SK-N-SH (cell line): ENCODE data around the gene TASP1. TPM values are rescaled to one million over a fixed set of nuclear protein-coding genes. Genes with fewer than 3 reads are reported as not detected.

Experiments
- CTCF ChIA-PET: fragments of 300-600, 350-600 bp; formaldehyde crosslinking; extraction: SDS; loops from one replicate; lab custom pipeline; 2021; lab: Yijun Ruan, JAX
- POLR2A ChIA-PET: fragments of 350-600 bp; sonication (Branson Sonifier 250); formaldehyde crosslinking; extraction: SDS; loops from one replicate; lab custom pipeline; 2020; ENCODE audit warnings: antibody characterized with exemption, inconsistent platforms; lab: Yijun Ruan, JAX
- DNase-seq: peaks from one replicate; pipeline ENCODE4 v3.0.0; 2012
- H2AFZ ChIP-seq: fragments of 200-600 bp; sonication (generic); 2 replicates; pipeline ENCODE4 v1.8.1; 2016; ENCODE audit warnings: antibody characterized with exemption, mild to moderate bottlenecking, low read depth
- H3F3A ChIP-seq: fragments of 200-600 bp; sonication (generic); replicated peaks from 2 replicates; pipeline ENCODE3; 2016; ENCODE audit warnings: antibody characterized with exemption, mild to moderate bottlenecking; ENCODE audit not compliant: insufficient read depth
- H3K27ac ChIP-seq, 2 experiments: fragments of 200-500 bp in 1 of 2; fragments of 200-600 bp in 1 of 2; sonication (Bioruptor generic) in 1 of 2; sonication (generic), shearing (Covaris generic) in 1 of 2; 2 replicates each; pipeline versions ENCODE4 v1.5.1 to v1.6.1; 2014 to 2016; ENCODE audit warnings: low read depth in 2 of 2, inconsistent platforms in 1 of 2, low read length in 1 of 2, mild to moderate bottlenecking in 1 of 2, mixed read lengths in 1 of 2
- H3K27me3 ChIP-seq: fragments of 200-600 bp; sonication (generic), shearing (Covaris generic); 2 replicates; pipeline ENCODE4 v1.6.1; 2016; ENCODE audit warnings: mixed run types; ENCODE audit not compliant: insufficient read depth
- H3K36me3 ChIP-seq, 2 experiments: fragments of 200-500 bp in 1 of 2; fragments of 200-600 bp in 1 of 2; sonication (Bioruptor generic) in 1 of 2; sonication (generic) in 1 of 2; replicated peaks in 1 of 2; 2 replicates each; pipeline versions ENCODE3 to v1.5.1; 2014 to 2016; ENCODE audit warnings: low read length in 1 of 2, mild to moderate bottlenecking in 1 of 2; ENCODE audit not compliant: insufficient read depth in 2 of 2, control insufficient read depth in 1 of 2
- H3K4me1 ChIP-seq, 2 experiments: fragments of 200-500 bp in 1 of 2; fragments of 200-600 bp in 1 of 2; sonication (Bioruptor generic) in 1 of 2; sonication (generic), shearing (Covaris generic) in 1 of 2; 2 replicates each; pipeline versions ENCODE4 v1.5.1 to v1.6.1; 2014 to 2016; ENCODE audit warnings: low read depth in 1 of 2, low read length in 1 of 2, mixed run types in 1 of 2; ENCODE audit not compliant: insufficient read depth in 2 of 2, control insufficient read depth in 1 of 2
- H3K4me2 ChIP-seq: fragments of 200-600 bp; sonication (generic), shearing (Covaris generic); 2 replicates; pipeline ENCODE4 v1.6.1; 2017; ENCODE audit warnings: mixed run types
- H3K4me3 ChIP-seq, 2 experiments: fragments of 200-500 bp in 1 of 2; fragments of 200-600 bp in 1 of 2; sonication (Bioruptor generic) in 1 of 2; sonication (generic), shearing (Covaris generic) in 1 of 2; 2 replicates each; pipeline versions ENCODE4 v1.5.1 to v1.8.1; 2014 to 2016; ENCODE audit warnings: low read depth in 2 of 2, inconsistent platforms in 1 of 2, low read length in 1 of 2, mild to moderate bottlenecking in 1 of 2, mixed read lengths in 1 of 2, moderate library complexity in 1 of 2
- H3K79me2 ChIP-seq: fragments of 200-600 bp; sonication (generic); 2 replicates; pipeline ENCODE4 v1.8.1; 2017; ENCODE audit warnings: mild to moderate bottlenecking; ENCODE audit not compliant: insufficient read depth
- H3K9ac ChIP-seq: fragments of 200-600 bp; sonication (generic); 2 replicates; pipeline ENCODE4 v1.6.1; 2017; ENCODE audit warnings: mixed run types
- H3K9me2 ChIP-seq: fragments of 200-600 bp; sonication (generic); 2 replicates; pipeline ENCODE4 v1.6.1; 2017; ENCODE audit warnings: mixed run types
- H3K9me3 ChIP-seq: fragments of 200-600 bp; sonication (generic); 2 replicates; pipeline ENCODE4 v1.6.1; 2017; ENCODE audit warnings: mixed run types, mild to moderate bottlenecking, moderate library complexity
- H4K20me1 ChIP-seq: fragments of 200-600 bp; sonication (generic); 2 replicates; pipeline ENCODE4 v1.6.1; 2017; ENCODE audit warnings: mild to moderate bottlenecking, mixed run types; ENCODE audit not compliant: insufficient read depth
- CHD2 ChIP-seq: fragments of 150-350 bp; IDR thresholded peaks from 2 replicates; pipeline ENCODE4 v1.6.1; 2018; ENCODE audit warnings: low read length; ENCODE audit not compliant: partially characterized antibody
- EZH2phosphoT487 ChIP-seq: fragments of 200-600 bp; sonication (generic); IDR thresholded peaks from 2 replicates; pipeline ENCODE4 v1.6.1; 2017; ENCODE audit warnings: low read depth, mixed run types, mild to moderate bottlenecking, antibody characterized with exemption, moderate library complexity, borderline replicate concordance
- FOXM1 ChIP-seq: IDR thresholded peaks from 2 replicates; pipeline ENCODE4 v1.4.0; 2012; ENCODE audit warnings: low read depth, mild to moderate bottlenecking
- GABPA ChIP-seq: IDR thresholded peaks from 2 replicates; pipeline ENCODE4 v1.4.0; 2012; ENCODE audit warnings: low read depth, mild to moderate bottlenecking
- GATA2 ChIP-seq: sonication (generic); formaldehyde crosslinking; IDR thresholded peaks from 2 replicates; pipeline ENCODE4 v1.5.0; 2020; ENCODE audit warnings: mild to moderate bottlenecking, missing genetic modification reagents
- IRF3 ChIP-seq: fragments of 150-350 bp; IDR thresholded peaks from 2 replicates; pipeline ENCODE4 v1.6.1; 2016; ENCODE audit warnings: mild to moderate bottlenecking, low read depth, low read length
- RCOR1 ChIP-seq: fragments of 150-350 bp; IDR thresholded peaks from 2 replicates; pipeline ENCODE4 v1.6.1; 2017; ENCODE audit warnings: antibody characterized with exemption, low read length
- RXRA ChIP-seq: IDR thresholded peaks from 2 replicates; pipeline ENCODE4 v1.4.0; 2012; ENCODE audit warnings: low read depth, mild to moderate bottlenecking, borderline replicate concordance
- SIN3A ChIP-seq: IDR thresholded peaks from 2 replicates; pipeline ENCODE4 v1.6.1; 2012; ENCODE audit warnings: low read depth, mild to moderate bottlenecking, low read length, moderate library complexity, borderline replicate concordance
- TAF1 ChIP-seq: IDR thresholded peaks from 2 replicates; pipeline ENCODE4 v1.6.1; 2012; ENCODE audit warnings: low read depth, mild to moderate bottlenecking, low read length, moderate library complexity, borderline replicate concordance
- USF1 ChIP-seq: IDR thresholded peaks from 2 replicates; pipeline ENCODE4 v1.4.0; 2012; ENCODE audit warnings: low read depth, borderline replicate concordance
- USF2 ChIP-seq: fragments of 150-350 bp; IDR thresholded peaks from 2 replicates; pipeline ENCODE4 v1.6.1; 2017; ENCODE audit warnings: antibody characterized with exemption, low read length, low read depth, borderline replicate concordance
- YY1 ChIP-seq: IDR thresholded peaks from 2 replicates; pipeline ENCODE4 v1.4.0; 2012; ENCODE audit warnings: low read depth, mild to moderate bottlenecking
- WGBS: methylation state at CpG from one replicate; pipeline ENCODE4 v1.1.6; 2017; ENCODE audit warnings: low lambda C conversion rate; 5-methylcytosine and 5-hydroxymethylcytosine counted together
- polyA plus RNA-seq, 3 experiments: library from polyadenylated mRNA; depleted of rRNA; stranded (reverse); fragments of >200 nt; gene quantifications; 2 replicates each; pipeline ENCODE4 v1.2.3, GENCODE V29; 2012

The TASP1 gene
- polyA plus RNA-seq, 1 of the 3 experiments (the other 2 are of a cell fraction), result 5.9 TPM

- TF ChIP-seq USF1 (no peak), RXRA (no peak), CHD2 (no peak)
Observed at GRCh38 chr20:13373400-13373799, 265.3 kb downstream of the TASP1 start (continued).

- Histone ChIP-seq H3K36me3 (no peaks in the 10 kb centered on the region), H3K27ac (no peak overlapping the region), H3K4me2 (no peak overlapping the region), H3K9me2 (no peaks in the 10 kb centered on the region), H3K4me1 (no peaks in the 10 kb centered on the region)
- 48% methylated on average over 6 of the region's 6 CpGs for WGBS
- DNase-seq, result no peak
- POLR2A ChIA-PET, result no interaction called here
- TF ChIP-seq CHD2, result no peak
- TF ChIP-seq YY1, result no peak
- no peak for TF ChIP-seq EZH2phosphoT487
- TF ChIP-seq GABPA, result no peak
- TF ChIP-seq RCOR1, result no peak
- no peak for TF ChIP-seq SIN3A
- no peak for TF ChIP-seq FOXM1
- no peak for TF ChIP-seq GATA2
- TF ChIP-seq TAF1, result no peak
- TF ChIP-seq USF2, result no peak
- no peak for TF ChIP-seq IRF3
- TF ChIP-seq, all 33 proteins: peak for 0
- no peaks in the 10 kb centered on the region for H3K9me3 ChIP-seq
- no peak overlapping the region for H3K4me3 ChIP-seq
- no peaks in the 10 kb centered on the region for H3F3A ChIP-seq
- H3K79me2 ChIP-seq, result no peaks in the 10 kb centered on the region
- H3K9ac ChIP-seq, result no peak overlapping the region
- H2AFZ ChIP-seq, result no peak overlapping the region
- no peaks in the 10 kb centered on the region for H4K20me1 ChIP-seq
- CTCF ChIA-PET, result interaction anchor here (0.6 kb wide), 1 partner anchor 162 kb away, joined by 3 read pairs; no protein-coding TSS in a partner anchor
- no peaks in the 10 kb centered on the region for H3K27me3 ChIP-seq
Observed at GRCh38 chr20:13364278-13365170, 274.2 kb downstream of the TASP1 start.
